Bone marrow (tissue), 2 donors: ENCODE measurements around the gene NSMCE1.

ENCODE experiments used
- DNase-seq, 2 donors: peaks; one replicate each; lab custom pipeline; 2025; lab: John Stamatoyannopoulos, UW

The NSMCE1 gene, protein sequence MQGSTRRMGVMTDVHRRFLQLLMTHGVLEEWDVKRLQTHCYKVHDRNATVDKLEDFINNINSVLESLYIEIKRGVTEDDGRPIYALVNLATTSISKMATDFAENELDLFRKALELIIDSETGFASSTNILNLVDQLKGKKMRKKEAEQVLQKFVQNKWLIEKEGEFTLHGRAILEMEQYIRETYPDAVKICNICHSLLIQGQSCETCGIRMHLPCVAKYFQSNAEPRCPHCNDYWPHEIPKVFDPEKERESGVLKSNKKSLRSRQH

DNA sequence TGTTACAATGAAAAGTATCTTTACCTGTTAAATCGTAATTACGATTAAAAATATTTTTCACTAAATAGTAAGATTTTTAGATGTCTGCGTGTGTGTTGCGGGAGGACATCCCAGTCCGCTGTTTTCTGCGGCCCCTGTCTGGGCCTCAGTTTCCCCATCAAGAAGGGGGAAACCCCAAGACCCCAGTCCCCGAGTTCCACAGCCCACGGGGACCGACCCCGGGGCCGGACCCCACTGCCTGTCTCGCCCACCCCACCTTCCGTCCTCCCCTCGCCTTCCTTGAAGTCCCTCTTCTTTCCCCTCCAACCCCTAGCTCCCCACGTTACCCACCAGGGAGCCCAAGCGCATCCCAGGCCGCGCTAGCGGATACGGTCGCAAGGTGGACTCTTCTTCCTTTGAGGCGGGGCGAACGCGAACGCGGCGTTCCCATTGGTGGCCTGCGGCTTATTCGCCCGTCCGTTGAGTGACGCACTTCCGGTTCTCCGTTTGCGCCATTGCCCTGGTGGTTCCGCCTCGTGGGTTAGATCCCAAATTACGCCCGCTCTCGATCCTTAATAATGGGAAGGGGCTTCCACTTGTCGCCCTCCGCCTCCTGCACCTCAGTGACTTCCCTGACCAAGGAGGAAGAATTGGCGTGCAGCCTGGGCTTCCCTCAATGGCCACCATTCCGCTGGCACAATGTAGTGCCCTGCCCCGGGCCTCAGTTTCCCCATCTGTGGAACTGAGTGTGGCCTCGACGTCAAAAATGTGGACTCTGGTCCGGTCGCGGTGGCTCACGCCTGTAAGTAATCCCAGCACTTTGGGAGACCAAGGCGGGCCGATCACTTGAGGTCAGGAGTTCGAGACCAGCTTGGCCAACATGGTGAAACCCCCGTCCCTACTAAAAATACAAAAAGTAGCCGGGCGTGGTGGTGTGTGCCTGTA, at the start of gene NSMCE1:
NSMCE1 (minus strand) TSS at position 397 of the 924 bp plus-strand sequence. CDS start 11,202 bp downstream, outside the sequence.
- DNase-seq: peak; percentile 87 to 92

DNA sequence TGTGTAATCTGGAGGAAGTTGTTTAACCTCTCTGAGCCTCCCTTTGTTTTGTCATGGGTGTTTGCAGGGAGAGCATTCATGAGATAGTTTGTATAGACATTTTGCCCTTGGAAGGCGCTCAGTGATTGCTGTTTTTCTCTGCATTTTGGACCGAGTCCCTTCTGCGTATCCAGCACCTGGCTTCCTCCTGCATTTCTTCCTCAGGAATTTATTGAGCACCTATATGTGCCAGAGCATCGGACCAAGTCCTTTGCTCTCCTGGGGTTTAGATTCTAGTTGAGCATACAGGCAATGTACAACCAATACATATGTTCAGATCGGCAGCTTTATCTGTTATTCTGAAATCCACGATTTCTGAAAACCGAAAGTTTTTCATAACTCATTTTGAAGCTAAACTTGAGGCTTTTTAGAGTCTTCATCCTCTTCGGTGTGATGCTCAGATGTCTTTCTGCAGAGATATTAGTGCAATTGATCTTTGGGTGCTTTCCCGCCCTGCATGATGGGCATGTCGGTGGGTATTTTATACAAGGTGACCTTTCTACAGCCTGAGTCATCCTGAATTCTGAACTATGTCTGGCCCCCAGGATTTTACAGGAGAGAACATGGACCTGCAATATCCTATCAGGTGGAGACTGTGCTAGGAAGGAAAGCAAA, 49.3 kb upstream of the NSMCE1 start:
- no peak for DNase-seq

DNA sequence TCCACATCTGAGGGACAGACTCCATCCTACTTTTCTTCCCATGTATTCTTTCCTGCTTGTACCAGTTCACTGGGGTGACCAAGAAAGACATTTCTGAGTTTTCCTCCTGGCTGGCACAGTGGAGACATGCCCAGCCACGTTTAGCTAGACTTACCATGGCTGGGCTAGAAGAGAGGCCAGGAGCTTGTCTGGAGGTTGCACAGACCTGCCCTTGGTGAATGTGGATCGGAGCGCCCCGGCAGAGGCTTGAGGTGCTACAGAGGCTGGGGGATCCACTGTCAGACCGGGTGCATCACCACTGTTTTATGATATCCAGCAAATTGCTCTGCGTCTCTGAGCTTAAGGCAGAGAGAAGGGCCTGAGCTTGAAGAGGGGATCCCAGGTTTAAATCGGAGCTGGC, 48.7 kb upstream of the NSMCE1 start:
- DNase-seq: no peak

GRCh38 chr16:27316038-27316680, 47.6 kb upstream of the NSMCE1 start:
- no peak for DNase-seq

DNA sequence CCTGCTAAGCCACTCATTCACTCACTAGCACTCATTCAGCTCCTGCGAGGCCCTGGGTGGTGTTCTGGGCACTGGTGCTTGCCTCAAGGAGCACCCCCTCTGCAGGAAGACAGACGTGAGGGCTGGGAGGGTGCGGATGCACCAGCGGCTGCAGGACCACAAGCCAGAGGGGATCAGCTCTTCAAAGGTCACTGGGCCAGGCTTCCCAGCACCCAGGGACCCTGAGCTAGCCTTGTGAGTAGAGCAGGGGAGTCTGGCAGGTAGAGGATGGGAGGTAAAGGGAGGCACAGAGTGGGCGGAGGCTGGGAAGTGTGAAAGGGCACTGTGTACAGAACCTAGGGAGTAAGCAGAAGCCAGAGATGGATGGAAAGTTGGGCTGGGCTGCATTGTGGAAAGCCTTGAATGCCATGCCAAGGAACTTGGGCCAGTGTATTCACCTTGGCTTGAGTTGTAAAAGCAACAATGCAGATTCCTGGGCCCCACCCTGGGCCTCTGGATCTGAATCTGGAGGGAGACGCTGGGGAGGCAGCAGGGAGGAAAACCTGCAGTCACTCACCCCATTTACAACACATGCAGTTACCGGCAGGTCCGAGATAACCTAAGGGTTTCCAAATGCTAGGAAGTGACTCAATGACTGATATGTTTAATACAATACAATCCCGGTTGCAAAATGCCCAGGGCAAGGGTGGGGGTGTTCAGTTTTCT, 46.9 kb upstream of the NSMCE1 start:
- peak in 1 of 2 donors; percentile 23 for DNase-seq

DNA sequence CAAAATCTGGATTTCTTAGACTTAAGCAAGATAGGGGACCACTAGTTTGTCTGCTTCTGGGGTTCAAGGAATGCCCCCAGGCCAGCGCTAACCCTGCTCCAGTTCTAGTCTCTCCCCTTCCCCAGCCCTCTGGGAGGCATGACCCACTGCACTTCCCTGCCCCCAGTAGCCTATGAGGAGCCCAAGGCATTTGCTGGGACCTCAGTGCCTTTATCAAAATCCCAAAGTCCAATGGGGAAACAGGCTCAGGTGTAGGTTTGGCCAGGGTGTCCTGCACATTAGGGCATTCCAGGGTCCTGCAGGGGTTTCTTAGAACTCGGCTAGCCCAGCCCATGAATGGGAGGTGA, 46.4 kb upstream of the NSMCE1 start:
- DNase-seq: no peak

- DNase-seq: peak in 1 of 2 donors; percentile 74
Measured at GRCh38 chr16:27314161-27314723, 45.7 kb upstream of the NSMCE1 start.

DNA sequence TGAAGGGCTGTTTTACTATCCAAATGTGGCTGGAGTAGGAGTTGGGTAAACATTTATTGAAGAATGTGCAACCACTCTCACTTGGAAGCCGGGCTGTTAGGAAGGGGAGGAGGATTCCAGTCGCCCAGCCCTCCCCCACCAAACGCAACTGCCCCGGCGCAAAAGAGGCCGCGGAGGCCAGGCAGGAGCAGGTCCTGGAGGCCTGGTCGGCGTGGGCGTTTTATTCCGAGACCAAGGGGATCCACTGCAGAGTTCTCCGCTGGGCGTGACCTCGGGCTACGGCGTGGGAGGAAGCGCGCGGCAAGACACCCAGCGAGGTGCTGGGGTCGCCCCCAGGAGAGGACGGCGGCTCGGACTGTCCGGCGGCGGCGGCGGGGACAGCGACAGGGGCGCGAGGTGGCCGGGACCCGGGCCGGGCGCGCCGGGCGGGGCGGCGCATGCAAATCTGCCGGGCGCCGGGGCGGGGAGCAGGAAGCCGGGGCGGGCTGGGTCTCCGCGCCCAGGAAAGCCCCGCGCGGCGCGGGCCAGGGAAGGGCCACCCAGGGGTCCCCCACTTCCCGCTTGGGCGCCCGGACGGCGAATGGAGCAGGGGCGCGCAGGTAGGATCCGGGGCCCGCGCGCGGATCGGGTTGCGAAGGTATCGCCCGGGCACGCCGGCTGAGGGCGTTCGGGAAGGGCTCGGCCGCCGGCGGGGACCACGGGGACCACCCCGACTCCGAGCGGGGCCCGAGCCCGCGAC, 45.0 kb upstream of the NSMCE1 start, which contains the start of gene IL4R:
IL4R (plus strand) TSS at position 553 of the 739 bp plus-strand sequence. CDS start 26,230 bp downstream, outside the sequence.
- peak in 1 of 2 donors; percentile 71 for DNase-seq

GRCh38 chr16:27312580-27313421, 44.2 kb upstream of the NSMCE1 start:
- no peak for DNase-seq

DNA sequence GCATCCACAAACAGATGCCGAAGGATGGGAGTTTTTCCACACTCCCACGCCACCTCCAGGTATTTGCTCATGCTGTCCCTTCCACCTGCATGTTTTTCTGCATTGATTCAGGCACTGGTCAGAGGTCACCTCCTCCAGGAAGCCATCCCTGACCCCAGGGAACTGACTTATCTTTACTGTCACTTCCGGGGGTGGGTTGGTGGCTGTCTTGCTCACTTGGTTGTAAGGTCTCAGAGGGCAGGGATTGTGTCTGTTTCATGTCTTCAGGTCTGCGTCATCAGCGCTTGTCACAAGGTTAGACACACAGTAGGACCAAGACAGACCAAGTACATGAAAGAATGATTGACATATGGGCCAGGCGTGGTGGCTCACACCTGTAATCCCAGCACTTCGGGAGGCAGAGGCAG, 43.3 kb upstream of the NSMCE1 start:
- no peak for DNase-seq

GRCh38 chr16:27311448-27311830, 42.9 kb upstream of the NSMCE1 start:
- no peak for DNase-seq

DNA sequence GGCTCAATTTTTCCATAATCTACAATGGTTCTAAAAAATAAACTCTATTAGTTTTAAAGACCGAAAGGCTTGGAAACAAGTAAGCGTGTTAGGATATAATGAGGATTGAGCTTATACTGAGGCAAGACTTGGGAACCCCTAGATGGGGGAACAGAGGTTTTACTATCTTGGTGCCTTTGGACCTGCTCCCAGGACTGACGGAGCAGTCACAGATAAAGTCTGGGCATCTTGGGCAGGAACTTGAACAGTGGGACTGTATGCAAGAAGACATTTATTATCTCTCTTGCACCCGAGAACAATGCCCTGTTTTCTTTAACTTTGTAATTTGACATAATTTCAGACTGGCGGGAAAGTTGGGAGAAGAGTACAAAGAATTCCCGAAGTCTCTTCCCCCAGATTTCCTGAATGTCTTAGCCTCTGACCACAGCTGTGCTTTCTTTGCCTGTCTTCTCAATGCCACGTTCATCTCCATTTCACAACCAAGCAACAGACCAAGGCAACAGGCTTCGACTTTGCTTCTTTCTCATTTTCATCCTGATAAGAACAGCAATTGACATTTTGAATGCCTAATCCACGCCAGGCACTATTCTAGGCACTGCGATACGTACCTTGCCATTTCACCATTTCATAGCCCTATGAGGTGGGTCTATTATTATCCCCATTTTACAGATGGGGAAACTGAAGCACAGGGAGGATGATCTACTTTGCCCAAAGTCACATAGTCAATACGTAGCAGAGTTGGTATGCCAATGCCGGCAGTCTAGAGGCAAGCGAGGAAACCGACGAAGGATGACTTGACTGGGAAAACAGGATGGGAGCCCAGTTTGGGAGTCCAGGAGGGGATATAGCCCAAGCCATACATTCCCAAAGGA, 42.2 kb upstream of the NSMCE1 start:
- no peak for DNase-seq

DNA sequence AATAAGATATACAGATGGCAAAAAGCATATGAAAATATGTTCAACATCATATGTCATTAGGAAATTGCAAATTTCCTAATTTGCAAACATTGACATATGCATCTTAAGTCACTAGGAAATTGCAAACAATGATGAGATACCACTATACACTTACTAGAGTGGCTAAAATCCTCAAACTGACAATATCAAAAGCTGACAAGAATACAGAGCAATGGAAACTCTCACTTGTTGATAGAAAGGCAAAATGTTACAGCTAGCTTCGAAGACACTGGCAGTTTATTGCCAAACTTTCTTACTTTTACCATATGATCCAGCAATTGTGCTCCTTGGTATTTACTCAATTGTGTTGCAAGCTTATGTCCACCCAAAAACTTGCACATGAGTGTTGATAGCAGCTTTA, 40.2 kb upstream of the NSMCE1 start:
- DNase-seq: no peak

GRCh38 chr16:27305839-27306442, 37.4 kb upstream of the NSMCE1 start:
- no peak for DNase-seq

DNA sequence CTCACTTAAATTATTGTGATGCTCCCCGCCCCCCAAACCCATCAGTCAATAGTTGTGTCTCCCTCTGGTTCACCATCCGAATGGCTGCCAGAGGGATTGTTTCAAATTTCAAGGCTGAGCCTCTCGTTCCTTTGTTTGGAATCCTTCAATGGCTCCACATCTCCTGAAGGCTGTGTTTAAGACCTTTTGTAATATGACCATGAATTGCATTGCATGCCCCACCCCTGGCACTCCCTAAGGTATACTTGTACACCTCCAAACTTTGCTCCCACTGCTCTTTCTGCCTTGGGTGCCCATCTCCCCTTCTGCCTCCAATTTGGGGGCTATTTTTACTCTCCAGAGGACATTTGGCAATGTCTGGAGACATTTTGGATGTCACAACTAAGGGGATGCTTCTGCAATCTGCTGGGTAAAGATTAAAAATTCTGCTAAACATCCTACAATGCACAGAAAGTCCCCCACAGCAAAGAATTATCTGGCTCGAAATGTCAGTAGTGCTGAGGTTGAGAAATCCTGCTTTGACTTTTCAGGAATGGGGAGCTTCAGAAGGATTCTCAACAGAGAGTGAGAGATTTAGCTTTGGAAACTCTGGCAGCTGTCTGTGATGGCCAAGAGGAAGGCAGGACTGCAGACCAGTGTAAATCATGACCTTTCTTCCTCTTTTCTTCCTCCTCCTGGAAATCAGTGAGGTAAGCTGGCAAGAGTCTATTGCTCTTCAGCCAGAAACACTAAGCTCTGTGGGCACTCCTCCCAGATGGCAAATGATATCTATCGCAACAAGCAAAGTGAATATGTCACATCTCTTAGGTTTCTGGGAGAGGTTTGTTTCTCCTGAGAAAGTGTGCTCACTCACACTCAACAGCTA, 36.5 kb upstream of the NSMCE1 start:
- peak in 1 of 2 donors; percentile 22 for DNase-seq

DNA sequence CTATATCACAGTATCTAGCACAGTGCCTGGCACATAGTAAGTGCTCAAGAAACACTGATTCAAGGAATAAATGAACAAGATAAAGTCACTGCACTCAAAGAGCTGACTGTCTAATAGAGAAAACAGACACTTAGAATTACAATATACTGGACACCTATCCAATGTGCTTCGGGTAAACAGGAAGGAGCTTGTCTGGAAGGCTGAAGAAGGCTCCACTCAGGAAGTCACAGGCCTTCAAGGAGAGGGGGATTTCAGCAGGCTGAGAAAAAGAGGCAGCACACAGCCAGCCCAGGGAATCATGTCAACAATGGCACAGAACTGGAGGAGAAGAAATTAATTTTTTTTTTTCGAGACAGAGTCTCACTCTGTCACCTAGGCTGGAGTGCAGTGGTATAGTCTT, 35.5 kb upstream of the NSMCE1 start:
- no peak for DNase-seq
